Stimulated activated CD8-positive, alpha-beta memory T cell treated with anti-CD3 and anti-CD28 coated beads, Interleukin-4, amount 100 ng/mL, for 48 hours (primary cell): ENCODE measurements around the gene TRPV2.

Experiments used
- DNase-seq: peaks from one replicate; pipeline ENCODE4 v3.0.0-alpha.2; 2020

The TRPV2 gene

DNA sequence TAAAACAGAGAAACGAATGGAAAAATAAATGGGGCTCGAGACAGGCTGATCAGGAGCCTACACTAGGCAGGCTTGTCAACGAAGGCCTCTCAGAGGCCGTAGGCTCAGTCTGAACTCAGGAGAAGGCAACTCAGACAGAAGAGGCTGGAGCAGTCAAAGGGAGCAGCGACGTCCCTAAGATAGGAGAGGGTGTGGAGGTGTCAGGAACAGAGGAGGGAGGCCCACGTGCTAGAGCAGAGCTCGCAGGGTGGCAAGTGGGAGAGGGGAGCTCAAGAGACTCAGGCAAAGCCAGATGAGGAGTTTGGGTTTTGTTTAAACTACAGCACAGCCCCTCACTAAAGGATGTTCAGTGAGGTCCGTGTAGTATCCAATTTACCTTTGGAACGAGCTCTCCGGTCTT is 43.9 kb downstream of the TRPV2 start:
- no peak for DNase-seq

DNA sequence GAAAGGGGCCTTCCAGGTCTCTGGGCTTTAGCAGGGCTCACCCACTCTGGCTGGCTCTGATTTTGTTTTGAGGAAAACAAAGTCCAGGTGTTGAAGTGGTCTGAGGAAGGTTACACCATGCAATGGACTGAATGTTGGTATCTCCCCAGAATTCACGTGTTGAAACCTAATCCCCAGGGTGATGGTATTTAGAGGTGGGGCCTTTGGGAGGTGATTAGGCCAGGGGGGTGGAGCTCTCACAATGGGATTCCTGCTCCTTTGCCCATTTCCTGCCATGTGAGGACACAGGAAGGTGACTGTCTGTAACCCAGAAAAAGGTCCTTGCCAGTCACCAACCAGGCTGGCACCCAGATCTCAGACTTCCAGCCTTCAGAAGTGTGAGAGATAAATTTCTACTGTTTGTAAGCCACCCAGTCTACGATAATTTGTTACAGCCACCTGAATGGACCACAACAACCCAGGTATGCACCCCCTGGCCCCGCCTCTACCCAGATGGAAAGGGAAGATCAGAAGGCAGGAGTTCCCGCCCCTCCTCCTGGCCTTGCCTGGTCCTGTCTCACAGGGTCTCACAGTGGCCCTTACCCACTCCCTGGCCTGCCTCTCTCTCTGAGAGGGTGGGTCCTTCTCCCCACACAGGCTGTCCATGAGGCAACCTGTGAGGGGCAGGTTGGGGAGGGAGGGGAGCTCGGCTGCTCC is 44.6 kb downstream of the TRPV2 start:
- DNase-seq: no peak

- DNase-seq: no peak
Measured at GRCh38 chr17:16460796-16461605, 45.6 kb downstream of the TRPV2 start.

- no peak for DNase-seq
Measured at GRCh38 chr17:16461606-16461866, 46.2 kb downstream of the TRPV2 start.

DNA sequence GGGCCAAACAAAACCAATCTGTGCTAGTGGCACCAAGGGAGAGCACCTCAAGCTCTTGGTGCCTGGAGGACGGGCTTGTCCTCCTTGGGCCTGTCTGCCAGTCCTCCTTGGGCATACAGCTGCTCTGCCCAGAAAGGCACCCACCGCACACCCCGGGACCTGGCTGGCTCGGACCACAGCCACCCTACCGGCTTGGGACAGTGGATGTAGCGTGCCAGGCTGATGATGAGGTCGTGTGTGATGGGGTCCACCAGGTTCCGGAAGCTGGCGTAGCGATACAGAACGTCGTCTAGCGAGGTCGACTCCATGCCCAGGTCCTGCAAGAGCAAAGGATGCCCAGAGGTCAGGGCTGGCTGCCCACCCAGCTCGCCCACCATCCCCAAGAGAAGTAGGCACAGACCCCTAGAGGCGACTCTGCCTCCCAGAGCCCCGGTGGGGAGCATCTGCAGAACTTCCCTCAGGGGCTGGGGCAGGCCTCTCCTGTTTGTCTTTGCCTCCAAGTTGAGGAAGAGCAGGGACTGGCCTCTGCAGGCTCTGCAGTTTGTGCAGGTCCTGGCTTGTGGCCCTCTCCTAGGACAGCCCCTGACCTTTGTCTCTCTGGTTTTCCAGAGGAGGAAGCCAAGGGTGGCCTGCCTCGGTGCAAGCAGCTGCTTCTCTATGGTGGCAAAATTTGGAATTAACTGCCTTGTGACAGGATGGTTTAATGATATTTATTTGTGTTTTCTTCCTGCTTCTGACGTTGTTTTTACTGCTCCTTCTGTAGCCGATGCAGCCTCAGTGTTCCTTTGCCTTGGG is 46.9 kb downstream of the TRPV2 start:
- DNase-seq: no peak

GRCh38 chr17:16463358-16464302 is 48.3 kb downstream of the TRPV2 start:
- DNase-seq: no peak

- DNase-seq: no peak
Measured at GRCh38 chr17:16464303-16465051, 49.1 kb downstream of the TRPV2 start.

GRCh38 chr17:16465052-16465312 is 49.6 kb downstream of the TRPV2 start:
- DNase-seq: no peak

DNA sequence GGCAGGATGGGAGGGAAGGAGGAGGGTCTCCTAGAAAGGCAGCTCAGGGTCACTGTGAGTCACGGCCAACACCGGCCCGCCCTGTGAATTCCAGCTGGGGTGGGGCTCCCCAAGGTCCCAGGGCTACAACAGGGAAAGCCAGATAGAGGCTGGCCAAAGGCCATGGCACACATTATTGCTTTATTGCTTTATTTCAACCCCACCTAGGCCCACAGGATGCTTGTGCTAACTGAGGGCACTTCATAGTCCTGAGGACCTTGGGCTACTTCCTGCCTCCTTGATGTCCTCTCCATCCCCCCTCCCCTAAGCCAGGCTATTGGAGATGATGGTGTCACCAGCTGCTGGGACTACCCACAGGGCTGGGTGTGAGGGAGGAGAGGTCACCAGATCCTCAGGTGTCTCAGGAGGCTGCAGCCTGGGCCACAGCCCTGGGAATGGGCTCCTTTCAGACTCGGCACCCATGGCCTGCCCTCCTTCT is 50.5 kb downstream of the TRPV2 start:
- no peak for DNase-seq

GRCh38 chr17:16466407-16466806 is 51.0 kb downstream of the TRPV2 start:
- no peak for DNase-seq

DNA sequence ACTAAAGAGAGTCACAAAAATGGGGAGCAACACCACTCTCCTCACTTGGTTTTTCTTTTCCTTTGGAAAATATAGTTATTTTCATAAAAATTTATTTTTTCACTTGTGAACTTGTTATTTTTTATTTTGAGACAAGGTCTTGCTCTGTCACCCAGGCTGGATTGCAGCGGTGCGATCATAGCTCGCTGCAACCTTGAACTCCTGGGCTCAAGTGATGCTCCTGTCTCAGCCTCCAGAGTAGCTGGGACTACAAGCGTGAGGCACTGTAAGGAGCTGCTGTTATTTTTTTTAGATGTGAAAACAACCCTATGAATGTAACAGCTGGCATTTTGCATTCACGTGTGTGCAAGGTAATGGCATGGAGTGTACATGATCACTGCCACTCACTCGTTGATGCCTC is 51.7 kb downstream of the TRPV2 start:
- no peak for DNase-seq

DNA sequence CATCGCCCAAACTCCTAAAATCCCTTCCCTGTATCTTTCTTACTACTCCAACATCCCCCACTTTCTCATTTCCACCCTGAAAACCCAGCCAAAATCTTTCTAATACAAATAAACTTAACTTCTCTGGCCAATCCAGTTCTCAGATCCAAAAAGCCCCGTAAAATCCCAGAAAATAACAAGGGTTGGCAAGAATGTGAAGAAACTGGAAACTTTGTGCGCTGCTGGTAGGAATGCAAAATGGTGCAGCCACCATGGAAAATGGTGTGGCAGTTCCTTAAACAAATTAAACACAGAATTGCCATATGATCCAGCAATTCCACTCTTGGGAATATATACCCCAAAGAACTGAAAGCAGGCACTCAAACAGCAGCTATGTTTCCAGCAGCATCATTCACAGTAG is 52.5 kb downstream of the TRPV2 start:
- no peak for DNase-seq

- no peak for DNase-seq
Measured at GRCh38 chr17:16468428-16468992, 53.1 kb downstream of the TRPV2 start.

DNA sequence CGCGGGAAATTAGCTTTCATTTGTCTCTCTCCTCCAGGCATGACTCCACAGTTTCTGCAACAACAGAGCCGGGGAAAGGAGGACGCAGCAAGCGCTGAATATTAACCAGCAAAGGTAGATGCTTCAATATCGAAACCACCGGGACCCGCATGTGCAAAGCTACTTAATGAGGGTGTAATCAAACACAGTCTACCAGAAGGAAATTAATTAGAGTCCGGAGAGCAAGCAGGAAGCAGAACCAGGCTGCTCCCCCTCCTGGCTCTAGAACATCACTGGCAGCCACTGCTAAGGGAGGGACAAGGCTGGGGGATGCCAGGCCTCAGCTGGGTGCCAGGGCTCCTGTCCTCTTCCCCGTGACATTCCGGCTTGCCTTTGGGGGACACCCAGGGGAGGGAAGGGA is 54.9 kb downstream of the TRPV2 start:
- no peak for DNase-seq

- DNase-seq: no peak
Measured at GRCh38 chr17:16471295-16471694, 55.9 kb downstream of the TRPV2 start.

GRCh38 chr17:16472539-16472938 is 57.2 kb downstream of the TRPV2 start:
- DNase-seq: no peak

DNA sequence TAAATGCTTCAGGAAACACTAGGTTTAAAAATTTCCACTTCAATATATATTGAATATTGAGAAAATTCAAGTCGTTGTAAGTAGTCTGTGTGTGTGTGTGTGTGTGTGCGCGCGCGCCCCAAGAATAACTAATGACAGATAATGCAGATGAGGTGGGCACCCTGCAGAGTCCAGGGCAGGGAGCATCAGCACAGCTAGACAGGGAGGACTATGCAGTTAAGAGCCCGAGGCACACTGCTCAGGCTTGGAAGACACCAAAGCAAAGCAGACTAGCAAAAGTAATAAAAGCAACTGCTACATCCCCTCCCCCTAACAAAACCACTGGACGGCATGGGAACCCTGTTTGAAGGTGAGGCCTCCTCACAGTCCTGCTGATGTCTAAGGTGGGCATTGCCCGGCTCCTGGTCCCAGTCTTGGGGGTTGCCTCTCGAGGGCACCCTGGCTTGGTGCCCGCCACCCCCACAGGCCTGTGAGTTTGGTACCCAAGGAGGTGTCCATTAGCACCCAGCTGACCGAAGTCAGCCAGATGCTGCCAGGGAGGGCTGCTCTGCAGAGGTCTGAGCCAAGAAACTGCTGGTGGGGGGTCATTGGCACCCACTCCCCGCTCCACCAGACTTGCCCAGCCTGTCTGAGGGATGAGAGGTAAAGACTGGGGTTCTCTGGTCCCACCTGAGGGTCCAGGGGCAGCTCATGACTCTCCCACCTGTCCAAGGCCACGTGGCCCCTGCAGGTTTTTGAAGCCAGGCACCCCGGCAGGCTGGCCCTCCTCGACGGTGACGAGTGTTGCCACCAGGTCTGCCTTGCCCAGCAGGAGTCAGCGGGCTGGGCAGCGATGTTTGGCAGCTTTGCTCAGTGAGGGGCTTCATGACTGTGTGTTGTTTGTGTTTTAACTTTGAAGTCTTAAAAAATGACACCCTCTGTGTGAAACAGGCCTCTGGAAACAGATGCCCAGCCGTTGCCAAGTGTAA is 58.0 kb downstream of the TRPV2 start:
- DNase-seq: no peak

DNA sequence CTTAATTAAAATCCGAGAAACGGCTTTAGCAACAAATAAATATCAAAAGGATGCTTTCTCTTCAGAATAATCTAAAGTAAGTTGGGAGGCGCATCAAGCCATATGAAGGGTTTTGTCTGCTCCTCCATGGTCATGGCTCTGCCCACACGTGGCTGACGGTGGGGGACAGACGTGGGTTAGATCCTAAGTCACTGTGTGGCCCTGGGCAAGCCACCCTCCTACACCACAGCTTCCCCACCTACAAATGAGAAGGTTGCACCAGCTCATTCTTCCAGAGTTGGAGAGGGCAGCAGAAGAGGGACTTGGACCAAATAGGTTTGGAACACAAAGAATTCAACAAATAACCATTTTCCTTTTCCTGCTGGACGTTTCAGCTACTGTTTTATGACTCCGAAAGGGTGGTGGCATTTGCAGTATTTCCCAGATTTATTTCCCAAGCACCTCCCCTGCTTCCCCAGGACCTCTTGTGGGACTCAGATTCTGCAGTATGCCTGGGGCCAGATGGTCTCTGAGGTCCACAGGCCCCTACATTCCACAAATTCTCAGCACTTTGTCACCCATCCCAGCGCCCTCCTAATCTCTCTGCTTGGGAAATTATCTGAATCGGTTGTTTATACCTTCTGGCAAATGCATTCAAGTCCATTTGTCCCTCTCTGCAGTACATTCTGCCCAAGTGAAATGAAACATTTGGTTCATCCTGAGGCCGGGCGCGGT is 58.8 kb downstream of the TRPV2 start:
- DNase-seq: no peak

DNA sequence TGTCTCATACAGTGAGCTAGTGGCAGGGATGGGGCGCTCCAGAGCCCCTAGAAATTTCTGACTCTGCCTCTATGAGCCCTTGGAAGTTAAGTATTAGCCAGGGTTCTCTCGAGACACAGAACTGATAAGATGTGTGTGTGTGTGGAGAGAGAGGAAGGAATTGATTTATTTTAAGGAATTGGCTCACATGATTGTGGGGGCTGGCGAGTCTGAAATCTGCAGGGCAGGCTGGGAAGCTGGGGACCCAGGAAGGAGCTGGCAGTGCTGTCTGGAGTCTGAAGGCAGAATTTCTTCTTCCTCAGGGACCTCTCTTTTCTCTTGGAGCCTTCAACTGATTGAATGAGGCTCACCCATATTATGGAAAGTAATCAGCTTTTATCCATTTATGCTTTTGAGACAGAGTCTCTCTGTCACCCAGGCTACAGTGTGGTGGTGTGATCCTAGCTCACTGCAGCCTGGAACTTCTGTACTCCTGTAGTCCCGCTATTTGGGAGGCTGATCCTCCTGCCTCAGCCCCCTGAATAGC is 59.9 kb downstream of the TRPV2 start:
- no peak for DNase-seq

GRCh38 chr17:16477255-16477654 is 61.9 kb downstream of the TRPV2 start:
- DNase-seq: no peak
